GM19452 (cell line): Measurements from ENCODE around the gene SMAD2.
"Not testable (repeated sequence)": the region's sequence is repeated elsewhere in the genome, so short reads cannot be mapped to it uniquely, and the experiment has no call there.

Experiments
- ATAC-seq: cut with Tn5 transposase; IDR thresholded peaks from one replicate; pipeline ENCODE4 v1.9.1; 2021; ENCODE audit not compliant: unreplicated experiment

SMAD2 gene

GRCh38 chr18:47930199-47930930 is at the start of gene SMAD2:
Gene SMAD2 (minus strand): TSS chr18:47930659. CDS start chr18:47896756, 33,903 bp downstream.
- ATAC-seq, result peak; percentile 72

DNA sequence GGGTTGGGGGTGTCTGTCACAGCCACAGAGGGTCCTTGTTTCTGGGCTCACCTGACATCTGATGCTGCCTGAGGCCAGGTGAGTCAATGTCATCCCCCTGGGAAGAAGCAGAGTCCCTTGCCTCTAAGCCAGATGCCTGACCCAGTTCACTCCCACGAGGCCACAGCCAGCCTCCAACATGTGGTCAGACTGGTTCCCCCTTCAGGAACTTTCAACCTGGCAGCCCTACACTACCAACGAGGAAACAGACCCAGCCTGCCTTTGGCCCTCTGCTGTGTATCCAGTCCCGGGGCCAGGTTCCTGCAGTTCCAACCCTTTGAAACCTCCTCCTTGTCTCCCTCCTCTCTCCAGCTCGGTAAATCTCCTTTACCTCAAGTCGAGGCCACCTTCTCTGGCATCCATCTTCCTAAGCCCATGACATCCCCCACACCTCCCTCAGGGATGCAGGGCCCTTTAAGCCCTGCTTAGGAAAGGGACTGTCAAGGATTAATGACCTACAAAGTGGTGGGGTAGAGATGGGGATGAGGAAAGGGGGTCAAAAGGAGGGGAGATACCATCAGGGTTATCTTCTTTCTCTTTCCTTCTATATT is 49.2 kb upstream of the SMAD2 start:
- ATAC-seq, result no peak

- ATAC-seq, result no peak
These were observed 48.1 kb upstream of the SMAD2 start for GRCh38 chr18:47978603-47979002.

DNA sequence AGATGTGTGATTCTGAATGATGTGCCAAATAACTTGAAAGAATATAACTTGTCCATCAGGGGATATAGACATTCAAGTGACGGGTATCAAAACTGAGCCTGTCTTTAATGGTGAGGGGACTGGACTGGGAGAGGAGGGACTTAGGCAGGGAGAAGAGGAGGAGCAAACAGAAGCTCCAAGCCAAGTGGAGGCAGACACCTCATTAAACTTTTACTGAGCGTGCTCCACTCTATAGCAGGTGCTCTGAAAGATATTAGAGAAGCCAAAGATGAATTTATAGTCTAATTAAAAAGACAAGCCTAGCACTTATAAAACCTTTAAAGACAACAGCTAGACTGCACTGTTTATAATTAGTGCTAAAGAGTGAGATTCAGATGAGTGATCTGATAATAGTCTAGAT is 47.7 kb upstream of the SMAD2 start:
- ATAC-seq, result no peak

DNA sequence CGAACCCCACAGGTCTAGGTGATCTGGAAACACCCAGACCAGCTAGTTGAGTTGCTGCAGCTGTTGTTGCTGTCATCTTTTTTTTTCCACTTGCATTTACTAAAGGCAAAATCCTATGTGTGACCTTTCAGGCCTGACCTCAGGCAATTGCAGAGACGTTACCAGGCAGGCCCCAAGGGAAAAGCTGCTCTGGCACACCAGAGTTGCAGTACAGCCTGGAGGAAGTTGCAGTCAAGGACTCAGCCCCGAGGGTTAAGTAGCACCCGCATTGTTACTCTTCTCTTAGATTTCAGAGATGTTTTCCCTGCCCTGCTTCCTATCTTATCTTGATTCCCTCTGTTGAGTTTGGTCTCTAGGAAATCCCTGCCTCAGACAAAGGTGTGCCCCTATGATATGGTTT is 45.2 kb upstream of the SMAD2 start:
- ATAC-seq, result no peak

- ATAC-seq, result no peak
These were observed 44.6 kb upstream of the SMAD2 start for GRCh38 chr18:47975105-47975504.

DNA sequence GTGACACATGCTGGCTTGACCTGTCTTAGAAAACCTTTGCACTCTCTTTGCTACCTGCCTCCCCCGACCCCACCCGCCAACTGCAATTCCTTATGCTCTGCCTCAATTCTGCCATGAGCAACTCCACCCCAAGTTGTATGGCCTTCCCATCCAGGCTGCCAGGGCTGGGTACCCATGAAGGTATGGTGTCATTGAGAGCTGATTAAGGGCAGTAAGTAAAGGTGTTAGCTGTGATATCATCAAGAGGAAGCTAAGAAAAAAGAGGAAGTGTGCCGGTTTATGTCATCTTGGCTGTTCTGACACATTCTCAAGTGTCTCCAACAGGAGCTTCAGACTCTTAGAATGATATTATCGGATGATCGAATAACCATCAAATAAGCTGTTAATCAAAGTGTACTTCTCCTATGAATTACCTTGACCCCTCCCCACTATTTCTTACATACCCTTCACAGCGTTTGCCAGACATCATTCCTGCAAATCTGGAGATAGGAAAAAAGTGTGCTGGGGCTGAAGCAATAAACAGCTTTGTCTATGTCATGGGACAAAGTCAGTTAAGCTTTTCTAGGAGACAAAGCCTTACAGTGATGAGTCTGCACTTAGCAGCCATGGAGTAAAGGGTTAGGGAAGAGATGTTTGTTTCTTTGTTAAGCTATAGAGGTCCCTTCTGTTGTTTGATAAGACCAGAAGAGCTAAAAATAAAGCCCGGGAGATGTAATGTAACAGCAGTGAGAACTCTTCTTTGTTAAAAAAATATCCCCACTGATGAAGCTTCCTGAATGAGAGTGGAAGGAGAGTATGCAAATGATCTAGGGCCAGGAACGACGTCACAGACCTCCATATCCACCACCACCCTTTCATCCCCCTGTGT is 40.4 kb upstream of the SMAD2 start:
- ATAC-seq, result peak; percentile 84

DNA sequence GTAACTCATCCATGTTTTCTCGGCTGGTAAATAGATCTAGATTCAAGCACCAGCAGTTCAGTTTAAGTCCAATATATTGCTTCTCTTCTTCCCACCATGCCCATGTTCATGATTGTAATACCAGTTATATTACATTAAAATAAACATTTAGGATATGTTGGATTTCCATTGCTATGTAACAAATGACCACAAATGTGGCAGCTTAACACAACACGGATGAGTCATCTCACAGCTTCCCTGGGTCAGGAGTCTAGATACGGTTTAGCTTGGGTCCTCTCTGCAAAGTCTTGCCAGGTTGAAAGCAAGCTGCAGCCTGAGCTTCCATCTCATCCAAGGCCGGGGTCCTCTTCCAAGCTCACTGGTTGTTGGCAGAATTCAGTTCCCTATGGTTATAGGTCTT is 39.4 kb upstream of the SMAD2 start:
- ATAC-seq, result no peak

GRCh38 chr18:47968721-47969120 is 38.3 kb upstream of the SMAD2 start:
- no peak for ATAC-seq

DNA sequence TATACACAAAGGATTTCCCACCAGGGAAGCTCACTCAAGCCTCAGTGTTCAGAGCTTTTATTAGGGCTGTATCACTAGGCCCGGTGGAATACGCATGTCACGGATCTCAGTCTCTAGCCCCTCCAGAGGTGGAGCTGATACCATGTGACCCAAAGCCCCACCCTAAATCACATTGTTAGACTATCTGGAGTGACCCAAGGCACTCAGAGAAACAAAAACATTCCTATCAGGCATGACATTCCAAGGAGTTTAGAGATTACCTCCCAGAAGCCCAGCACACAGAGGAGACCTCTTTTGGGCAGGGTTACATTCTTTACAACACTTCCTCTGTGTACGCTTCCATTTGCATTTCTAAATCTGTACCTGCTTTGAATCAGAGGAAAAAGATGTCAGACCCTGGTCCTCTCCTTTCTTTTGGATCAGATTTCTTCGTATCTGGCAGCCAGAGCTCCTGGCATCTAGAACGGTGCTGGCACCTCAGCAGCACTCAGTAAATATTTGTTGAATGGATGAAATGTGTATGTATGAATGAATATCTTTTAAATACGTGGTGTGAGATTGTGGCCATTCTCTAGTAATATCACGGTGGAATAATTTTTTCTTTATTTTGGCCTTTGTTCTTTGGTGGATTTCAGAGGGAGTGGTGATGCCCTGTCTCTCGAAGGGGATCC is 37.7 kb upstream of the SMAD2 start:
- ATAC-seq, result no peak

GRCh38 chr18:47964053-47964452 is 33.6 kb upstream of the SMAD2 start:
- ATAC-seq, result no peak

- ATAC-seq, result not testable (repeated sequence)
These were observed 30.5 kb upstream of the SMAD2 start for GRCh38 chr18:47961003-47961402.

- peak; percentile 87 for ATAC-seq
These were observed 23.0 kb upstream of the SMAD2 start for GRCh38 chr18:47953471-47953931.

DNA sequence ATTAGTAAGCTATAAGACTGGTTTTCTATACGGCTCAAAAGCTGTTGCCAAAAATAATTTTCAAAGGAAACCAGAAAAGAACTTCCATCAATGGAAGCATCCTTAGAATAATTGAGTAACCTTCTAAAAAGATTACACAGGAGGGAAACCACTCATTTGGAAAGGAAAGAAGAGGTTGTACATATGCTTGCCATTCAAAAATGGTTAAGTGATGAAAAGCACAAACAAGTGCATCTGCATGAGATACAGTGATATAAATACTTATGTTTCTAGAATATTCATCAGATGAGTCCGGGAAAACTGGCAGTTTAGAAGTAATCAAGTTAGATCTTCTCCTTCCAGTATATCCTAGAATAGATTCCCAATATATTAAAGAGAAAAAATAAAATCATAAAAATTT is 20.1 kb upstream of the SMAD2 start:
- no peak for ATAC-seq

- no peak for ATAC-seq
These were observed 18.7 kb upstream of the SMAD2 start for GRCh38 chr18:47949202-47949601.

DNA sequence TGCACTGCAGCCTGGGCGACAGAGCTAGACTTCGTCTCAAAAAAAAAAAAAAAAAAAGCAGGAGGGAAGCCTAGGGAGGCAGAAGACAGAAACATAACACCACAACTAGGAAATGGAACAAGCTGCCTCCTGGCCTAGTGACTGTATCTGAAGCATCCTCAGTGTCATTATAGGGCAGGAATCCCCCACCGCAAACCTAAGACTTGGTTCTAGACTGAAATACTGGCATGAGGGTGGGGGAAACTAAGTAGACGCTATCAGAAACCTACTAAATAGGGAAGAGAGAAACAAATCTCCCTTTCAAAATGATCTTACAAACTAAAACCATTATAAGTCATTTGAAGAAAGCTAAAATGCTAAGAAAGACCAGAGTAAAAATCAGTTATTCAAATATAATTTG is 16.4 kb upstream of the SMAD2 start:
- no peak for ATAC-seq

GRCh38 chr18:47944972-47945852 is 14.8 kb upstream of the SMAD2 start:
- no peak for ATAC-seq

- ATAC-seq, result no peak
These were observed 6.5 kb upstream of the SMAD2 start for GRCh38 chr18:47936952-47937351.

DNA sequence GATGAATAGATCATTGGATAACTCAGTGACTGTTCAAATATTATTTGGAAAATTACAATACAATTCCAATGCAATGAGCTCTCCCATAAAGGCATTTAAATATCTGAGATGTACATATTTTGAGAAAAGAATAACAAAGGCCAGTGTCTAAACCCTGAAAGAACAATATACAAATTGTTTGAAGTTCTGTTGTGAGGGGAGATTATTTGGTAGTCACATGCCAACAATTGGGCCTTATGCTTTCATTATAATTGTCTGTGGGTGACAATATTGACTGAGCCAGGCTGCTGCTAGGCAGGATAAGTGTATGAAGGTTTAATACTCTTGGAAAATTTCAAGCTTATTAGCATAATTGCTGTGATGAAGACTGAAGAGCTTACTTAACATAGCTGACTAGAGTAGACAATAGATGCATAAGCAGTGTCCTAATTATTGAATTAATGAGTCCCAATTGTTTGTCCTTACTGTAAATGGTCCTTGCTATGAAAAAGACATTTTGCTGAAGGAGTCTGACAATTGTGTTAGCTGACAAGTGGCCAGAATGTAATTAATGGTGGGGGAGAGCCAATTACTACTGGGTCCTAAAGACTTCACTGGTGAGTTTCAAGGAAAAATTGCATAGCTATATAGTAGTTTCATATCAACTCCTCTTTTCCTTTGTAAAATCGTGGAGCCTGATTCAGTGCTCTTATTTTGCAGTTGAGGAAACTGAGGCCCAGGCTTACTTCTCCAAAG is 5.0 kb upstream of the SMAD2 start:
- no peak for ATAC-seq

DNA sequence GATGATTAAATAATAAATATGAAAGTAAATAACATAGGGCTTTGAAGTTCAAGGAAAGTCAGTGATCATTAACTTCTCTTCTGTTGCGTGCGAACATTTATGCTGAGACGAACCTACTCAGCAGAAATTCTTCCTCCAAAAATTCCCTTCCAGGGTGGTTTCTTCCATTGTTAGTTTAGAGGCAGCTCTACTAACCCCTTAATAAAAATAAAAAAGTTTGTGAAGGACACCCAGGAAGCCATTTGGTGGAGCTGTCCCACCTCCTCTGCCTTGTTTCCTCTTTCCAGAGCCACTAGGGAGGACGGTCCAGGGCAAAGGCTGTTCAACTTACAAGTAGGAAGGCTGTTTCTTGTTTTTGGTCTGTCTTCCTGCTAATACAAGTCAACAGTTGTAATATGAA is 2.1 kb upstream of the SMAD2 start:
- ATAC-seq, result no peak
